Measurements from ENCODE around the gene ROBO4. TPM values are rescaled to one million over a fixed set of nuclear protein-coding genes. Genes with fewer than 3 reads are reported as not detected.

Gene ROBO4
- total RNA-seq, 1 donor from 2014 or later, result 3.6 TPM

GRCh38 chr11:124889191-124890091, 8.2 kb downstream of the ROBO4 start:
- DNase-seq, result no peak

- no peak for DNase-seq
These were observed 10.0 kb downstream of the ROBO4 start for GRCh38 chr11:124887667-124888013.

- DNase-seq, result no peak
These were observed 10.5 kb downstream of the ROBO4 start for GRCh38 chr11:124886978-124887666.

GRCh38 chr11:124886476-124886875, 11.2 kb downstream of the ROBO4 start:
- no peak for DNase-seq

GRCh38 chr11:124884869-124885479, 12.7 kb downstream of the ROBO4 start:
- DNase-seq, result no peak

- no peak for DNase-seq
These were observed 13.3 kb downstream of the ROBO4 start for GRCh38 chr11:124884340-124884739.

- DNase-seq, result no peak
These were observed 15.2 kb downstream of the ROBO4 start for GRCh38 chr11:124882339-124883071.

GRCh38 chr11:124880958-124881357, 16.7 kb downstream of the ROBO4 start:
- DNase-seq, result no peak

GRCh38 chr11:124880290-124880611, 17.4 kb downstream of the ROBO4 start:
- DNase-seq, result no peak

- no peak for DNase-seq
These were observed 18.0 kb downstream of the ROBO4 start for GRCh38 chr11:124879493-124880289.

- no peak for DNase-seq
These were observed 18.7 kb downstream of the ROBO4 start for GRCh38 chr11:124878759-124879492.

GRCh38 chr11:124877910-124878758, 19.5 kb downstream of the ROBO4 start:
- DNase-seq, result no peak

- DNase-seq, result no peak
These were observed 20.1 kb downstream of the ROBO4 start for GRCh38 chr11:124877631-124877909.

GRCh38 chr11:124876818-124877630, 20.6 kb downstream of the ROBO4 start:
- no peak for DNase-seq

- DNase-seq, result peak; percentile 83
These were observed 21.5 kb downstream of the ROBO4 start for GRCh38 chr11:124875943-124876817.

GRCh38 chr11:124875401-124875800, 22.3 kb downstream of the ROBO4 start:
- DNase-seq, result no peak

GRCh38 chr11:124874571-124875255, 23.0 kb downstream of the ROBO4 start:
- DNase-seq, result no peak

- no peak for DNase-seq
These were observed 23.7 kb downstream of the ROBO4 start for GRCh38 chr11:124873951-124874350.

Measured in occipital lobe (tissue), 2 donors.